Gastroesophageal sphincter (tissue), 4 donors: ENCODE results near the gene TAGLN2. TPM values are rescaled to one million over a fixed set of nuclear protein-coding genes. Genes with fewer than 3 reads are reported as not detected.

Source experiments
- ATAC-seq: fragments of 150-250 bp; one replicate; pipeline ENCODE4 v1.9.1; 2016; ENCODE audit warnings: mild to moderate bottlenecking, moderate library complexity
- H3K27ac ChIP-seq, 4 donors: fragments of 200-600 bp; sonication (generic) in 3 of 4; 1 replicate in 3 of 4; 2 replicates in 1 of 4; pipeline ENCODE4 v1.5.1; 2016 to 2019
- H3K27me3 ChIP-seq: fragments of 200-600 bp; sonication (generic); one replicate; pipeline ENCODE4 v1.5.1; 2019
- H3K36me3 ChIP-seq, 2 donors: fragments of 200-600 bp; sonication (generic); one replicate each; pipeline ENCODE4 v1.5.1; 2019; ENCODE audit warnings: control low read depth in 1 of 2
- H3K4me1 ChIP-seq, 3 donors: fragments of 200-600 bp; sonication (generic); 1 replicate in 2 of 3; 2 replicates in 1 of 3; pipeline ENCODE4 v1.5.1; 2016 to 2019; ENCODE audit warnings: control low read depth in 2 of 3
- H3K4me3 ChIP-seq, 2 donors: fragments of 200-600 bp; sonication (generic); one replicate each; pipeline ENCODE4 v1.5.1; 2019; ENCODE audit warnings: mild to moderate bottlenecking in 1 of 2, moderate library complexity in 1 of 2
- H3K9me3 ChIP-seq, 3 donors: fragments of 200-600 bp; sonication (generic); one replicate each; pipeline ENCODE4 v1.5.1; 2017 to 2019; ENCODE audit warnings: control low read depth in 2 of 3
- EP300 ChIP-seq: sonication (generic); formaldehyde crosslinking; IDR thresholded peaks from one replicate; pipeline ENCODE4 v1.6.1; 2017; ENCODE audit warnings: antibody characterized with exemption, mild to moderate bottlenecking
- POLR2A ChIP-seq, 2 donors: fragments of 450-650 bp; IDR thresholded peaks; one replicate each; pipeline ENCODE4 v1.6.1; 2017; ENCODE audit warnings: antibody characterized with exemption in 2 of 2, mild to moderate bottlenecking in 2 of 2, moderate library complexity in 1 of 2
- POLR2AphosphoS5 ChIP-seq: sonication (generic); formaldehyde crosslinking; IDR thresholded peaks from one replicate; pipeline ENCODE4 v1.6.1; 2017; ENCODE audit warnings: antibody characterized with exemption
- WGBS, 2 donors: methylation state at CpG; one replicate each; pipeline ENCODE4 v1.1.5; 2018; ENCODE audit warnings: low coverage in 1 of 2; 5-methylcytosine and 5-hydroxymethylcytosine counted together
- total RNA-seq, 4 donors: library from RNA; depleted of rRNA; stranded (reverse); fragments of >200 nt; gene quantifications; one replicate each; pipeline ENCODE4 v1.1.0, GENCODE V29; 2016
- TF ChIP-seq, protein P1 (sequence below), 4 experiments: fragments of 200-600 bp in 2 of 4; fragments of 450-650 bp in 2 of 4; sonication (generic) in 1 of 4; IDR thresholded peaks; one replicate each; pipeline ENCODE4 v1.5.1; 2017 to 2019; ENCODE audit warnings: antibody characterized with exemption in 4 of 4, mild to moderate bottlenecking in 2 of 4, moderate library complexity in 2 of 4

TAGLN2 gene
- total RNA-seq, 4 donors from 2014 or later = 75.3 to 239 (median 217) TPM

DNA sequence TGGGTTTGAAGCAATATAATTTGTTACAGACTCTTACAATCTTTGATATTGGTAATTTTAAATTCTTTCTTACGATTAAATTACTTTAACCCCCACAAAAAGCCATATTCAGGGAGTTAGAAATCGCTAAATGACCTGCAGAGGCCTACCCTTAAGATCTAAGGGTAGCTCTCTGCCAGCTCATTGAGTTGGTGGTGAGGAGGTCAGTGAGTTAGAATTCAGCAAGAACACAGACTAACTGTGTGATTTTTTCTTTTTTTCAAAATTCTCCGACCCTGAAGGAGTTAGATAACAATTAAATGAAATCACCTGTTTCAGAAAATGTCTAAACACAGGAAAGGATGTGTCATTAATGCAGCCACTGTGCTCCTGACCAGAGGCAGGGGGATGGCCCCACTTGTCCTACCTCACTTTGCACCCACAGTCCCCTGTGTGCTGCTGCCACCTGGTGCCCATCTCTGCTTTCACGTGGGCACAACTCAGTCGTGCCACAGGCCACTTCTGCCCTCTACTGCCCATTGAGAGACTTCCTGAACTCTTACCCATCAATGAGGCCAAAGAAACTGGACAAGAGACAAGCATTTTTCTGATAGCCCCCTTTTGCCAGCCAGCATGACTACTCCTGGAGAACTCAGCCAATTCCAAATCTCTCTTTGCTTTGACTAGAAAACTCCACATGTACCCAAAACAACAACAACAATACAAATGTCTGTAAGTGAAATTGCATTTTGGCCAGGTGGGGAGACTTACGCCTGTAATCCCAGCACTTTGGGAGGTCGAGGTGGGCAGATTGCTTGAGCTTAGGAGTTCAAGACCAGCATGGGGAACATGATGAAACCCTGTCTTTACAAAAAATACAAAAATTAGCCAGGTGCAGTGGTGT, 33.8 kb downstream of the TAGLN2 start:
- Histone ChIP-seq H3K4me1 (peaks cover 0 to 19% (median 4%) of the 10 kb centered on the region in 3 donors), H3K4me3 (no peak overlapping the region), H3K27ac (no peak overlapping the region), H3K36me3 (no peaks in the 10 kb centered on the region), H3K9me3 (no peaks in the 10 kb centered on the region), H3K27me3 (no peaks in the 10 kb centered on the region)
- peak; percentile 88 for ATAC-seq
- 30 to 66% methylated on average over 3 to 6 of the region's 7 CpGs for WGBS, 2 donors
- TF ChIP-seq EP300 (no peak), POLR2AphosphoS5 (no peak), POLR2A (IDR thresholded peaks at IDR 0.05) (no peak)
- TF ChIP-seq, protein P1, sequence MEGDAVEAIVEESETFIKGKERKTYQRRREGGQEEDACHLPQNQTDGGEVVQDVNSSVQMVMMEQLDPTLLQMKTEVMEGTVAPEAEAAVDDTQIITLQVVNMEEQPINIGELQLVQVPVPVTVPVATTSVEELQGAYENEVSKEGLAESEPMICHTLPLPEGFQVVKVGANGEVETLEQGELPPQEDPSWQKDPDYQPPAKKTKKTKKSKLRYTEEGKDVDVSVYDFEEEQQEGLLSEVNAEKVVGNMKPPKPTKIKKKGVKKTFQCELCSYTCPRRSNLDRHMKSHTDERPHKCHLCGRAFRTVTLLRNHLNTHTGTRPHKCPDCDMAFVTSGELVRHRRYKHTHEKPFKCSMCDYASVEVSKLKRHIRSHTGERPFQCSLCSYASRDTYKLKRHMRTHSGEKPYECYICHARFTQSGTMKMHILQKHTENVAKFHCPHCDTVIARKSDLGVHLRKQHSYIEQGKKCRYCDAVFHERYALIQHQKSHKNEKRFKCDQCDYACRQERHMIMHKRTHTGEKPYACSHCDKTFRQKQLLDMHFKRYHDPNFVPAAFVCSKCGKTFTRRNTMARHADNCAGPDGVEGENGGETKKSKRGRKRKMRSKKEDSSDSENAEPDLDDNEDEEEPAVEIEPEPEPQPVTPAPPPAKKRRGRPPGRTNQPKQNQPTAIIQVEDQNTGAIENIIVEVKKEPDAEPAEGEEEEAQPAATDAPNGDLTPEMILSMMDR (IDR thresholded peaks at IDR 0.05) = peak; percentile 89 to 98 (median 98)

DNA sequence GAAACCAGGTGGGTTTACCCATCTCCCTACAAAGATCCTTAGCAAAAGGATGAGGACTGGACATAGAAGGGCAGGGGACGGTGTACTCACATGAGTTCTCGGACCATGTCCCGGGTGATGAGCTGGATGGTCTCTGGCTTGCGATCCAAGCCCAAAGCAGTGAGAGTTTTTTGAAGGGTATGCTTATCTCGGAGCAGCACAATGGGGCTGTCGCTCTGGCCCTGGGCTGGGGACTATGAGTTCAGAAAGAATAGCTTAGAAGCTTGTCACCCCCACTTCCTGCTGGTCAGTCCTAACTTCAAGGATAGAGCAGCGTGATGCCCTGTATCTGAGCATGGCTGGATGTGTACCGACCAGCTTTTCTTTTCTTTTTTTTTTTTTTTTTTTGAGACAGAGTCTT, 34.9 kb downstream of the TAGLN2 start:
- Histone ChIP-seq H3K36me3 (no peaks in the 10 kb centered on the region), H3K4me3 (no peak overlapping the region), H3K27ac (peak overlapping the region in 3 of 4 donors; percentile 41 to 60 (median 42)), H3K9me3 (no peaks in the 10 kb centered on the region), H3K27me3 (no peaks in the 10 kb centered on the region), H3K4me1 (peaks cover 0 to 19% (median 4%) of the 10 kb centered on the region in 3 donors)
- no peak for ATAC-seq
- no peak for TF ChIP-seq POLR2A (IDR thresholded peaks at IDR 0.05)
- TF ChIP-seq, protein P1 (IDR thresholded peaks at IDR 0.05) = no peak
- no peak for TF ChIP-seq POLR2AphosphoS5
- no peak for TF ChIP-seq EP300
- 55 to 75% methylated on average over 2 to 6 of the region's 8 CpGs for WGBS, 2 donors

DNA sequence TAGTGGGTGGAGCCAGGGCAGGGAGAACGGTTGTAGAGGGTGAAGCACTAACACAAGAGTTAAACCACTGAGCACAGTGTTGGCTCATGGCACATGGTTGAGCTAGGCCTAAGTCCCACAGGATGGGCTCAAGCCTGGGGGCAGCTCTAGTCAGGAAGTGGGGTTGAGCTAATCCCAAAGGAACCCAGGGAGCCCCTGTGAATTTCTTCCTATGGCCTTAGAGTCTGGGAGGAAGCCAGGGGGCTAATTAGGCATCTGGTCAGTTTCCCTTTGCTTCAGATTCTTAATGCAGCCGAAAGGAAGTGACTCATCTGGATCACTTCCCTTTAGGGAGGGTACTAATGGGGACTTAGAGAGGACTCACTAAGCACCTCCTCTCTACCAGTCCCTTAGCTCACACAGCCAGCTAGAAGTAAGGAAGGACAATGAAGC, 35.5 kb downstream of the TAGLN2 start:
- H3K4me3 ChIP-seq = no peak overlapping the region

DNA sequence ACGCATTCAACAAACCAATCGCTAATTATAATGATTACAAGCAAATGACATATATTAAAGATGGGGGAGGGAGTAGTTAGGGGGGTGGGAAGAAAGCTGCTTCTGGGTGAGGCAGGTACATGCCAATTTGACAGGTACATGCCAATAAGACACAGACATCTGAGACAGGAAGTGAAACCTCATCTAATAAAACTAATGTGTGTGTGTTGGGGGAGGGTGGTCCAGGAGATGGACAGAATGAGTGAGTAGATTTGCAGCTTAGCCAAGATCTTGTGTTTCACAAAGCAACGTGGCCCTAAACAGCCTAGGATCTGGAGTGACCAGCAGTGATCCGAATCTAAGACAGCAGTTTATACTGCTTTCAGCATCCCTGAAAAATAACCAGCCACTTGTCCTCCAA, 36.1 kb downstream of the TAGLN2 start:
- Histone ChIP-seq H3K27me3 (no peaks in the 10 kb centered on the region), H3K9me3 (no peaks in the 10 kb centered on the region), H3K4me1 (peaks cover 0 to 19% (median 4%) of the 10 kb centered on the region in 3 donors), H3K27ac (peak overlapping the region in 2 of 4 donors; percentile 42 to 60), H3K36me3 (peaks cover 0 to under 1% of the 10 kb centered on the region in 2 donors), H3K4me3 (no peak overlapping the region)
- TF ChIP-seq POLR2A (IDR thresholded peaks at IDR 0.05) (no peak), EP300 (no peak), POLR2AphosphoS5 (no peak)
- TF ChIP-seq, protein P1 (IDR thresholded peaks at IDR 0.05) = no peak
- ATAC-seq = no peak
- 88 to 89% methylated on average over 4 of the region's 4 CpGs for WGBS, 2 donors

More for the DNA sequence above, 35.5 kb downstream of the TAGLN2 start:
- Histone ChIP-seq H3K4me1 (peaks cover 0 to 19% (median 4%) of the 10 kb centered on the region in 3 donors), H3K27ac (peak overlapping the region in 3 of 4 donors; percentile 42 to 60 (median 51)), H3K9me3 (no peaks in the 10 kb centered on the region), H3K36me3 (no peaks in the 10 kb centered on the region), H3K27me3 (no peaks in the 10 kb centered on the region)
- WGBS, 2 donors = 20% methylated on average over 2 of the region's 2 CpGs; no CpG with 5 or more reads in 1 of the 2 donors
- TF ChIP-seq POLR2AphosphoS5 = peak; percentile 54
- TF ChIP-seq POLR2A (IDR thresholded peaks at IDR 0.05) = no peak
- TF ChIP-seq, protein P1 (IDR thresholded peaks at IDR 0.05) = no peak
- no peak for TF ChIP-seq EP300
- peak; percentile 79 for ATAC-seq
